ENCODE measurements around the gene HES3. TPM values are rescaled to one million over a fixed set of nuclear protein-coding genes. Genes with fewer than 3 reads are reported as not detected.

HES3 gene
- total and polyA plus RNA-seq, 2 donors (not counting 1 experiment from before 2014, with no cell fraction given) = not detected

- peaks cover 14% of the 10 kb centered on the region for H3K27me3 Mint-ChIP-seq
- Histone ChIP-seq H3K9me3 (ENCODE audit: control extremely low read depth in 1 of 3, control insufficient read depth in 2 of 3, insufficient read depth in 1 of 3, low read length in 2 of 3) (no peaks in the 10 kb centered on the region), H3K27me3 (replicated peaks in 1 of 4; ENCODE audit: control extremely low read depth in 1 of 4, control insufficient read depth in 3 of 4, insufficient read depth in 4 of 4, low read length in 3 of 4) (peaks cover 0 to 17% (median 7%) of the 10 kb centered on the region in 4 experiments), H2AFZ (ENCODE audit: insufficient read depth, low read depth, low read length, poor library complexity, severe bottlenecking) (peak overlapping the region; percentile 76), H3K27ac (ENCODE audit: low read length in 2 of 2) (no peak overlapping the region), H3K79me2 (ENCODE audit: control insufficient read depth, insufficient read depth, low read length) (peaks cover 11% of the 10 kb centered on the region), H3K9ac (ENCODE audit: low read length) (peak overlapping the region; percentile 82), H3K4me1 (ENCODE audit: control insufficient read depth in 2 of 2, insufficient read depth in 2 of 2, low read length in 2 of 2) (peaks cover 9 to 15% of the 10 kb centered on the region in 2 donors), H3K4me2 (replicated peaks; ENCODE audit: low read depth, low read length, poor library complexity, severe bottlenecking) (peak overlapping the region; percentile 96), H3K4me3 (ENCODE audit: control extremely low read depth in 1 of 5, extremely low read depth in 1 of 5, insufficient read depth in 1 of 5, low read depth in 2 of 5, low read length in 4 of 5) (peak overlapping the region in 4 of 5 experiments; percentile 47 to 84 (median 65)), H4K20me1 (ENCODE audit: control insufficient read depth, insufficient read depth, low read length, poor library complexity, severe bottlenecking) (no peaks in the 10 kb centered on the region), H3K36me3 (replicated peaks in 1 of 2; ENCODE audit: control extremely low read depth in 1 of 2, control insufficient read depth in 1 of 2, extremely low read depth in 1 of 2, insufficient read depth in 2 of 2, low read length in 1 of 2) (peaks cover 5 to 21% of the 10 kb centered on the region in 2 experiments)
- ATAC-seq (ENCODE audit: low read depth) = no peak
- H3K27ac Mint-ChIP-seq = peak overlapping the region; percentile 71
- ChIA-PET POLR2A (interaction anchor here (0.6 to 0.9 kb wide), 3 partner anchors 26 to 550 kb away, joined by 3 to 4 read pairs (median 3); partner anchors contain the start of gene CAMTA1), CTCF (interaction anchor here (0.9 to 1.3 kb wide), 4 partner anchors 9 to 35 kb away, joined by 3 to 6 read pairs (median 3); partner anchors contain the start of gene RPL22)
- peak overlapping the region; percentile 89 for H3K4me3 Mint-ChIP-seq
- H3K9me3 Mint-ChIP-seq (ENCODE audit: insufficient read depth) = no peaks in the 10 kb centered on the region
- no peak for TF ChIP-seq EZH2 (IDR thresholded peaks at IDR 0.05; ENCODE audit: borderline replicate concordance, insufficient read depth, low read depth, low read length, poor library complexity, severe bottlenecking)
- no peak for DNase-seq
- 1% methylated on average over 29 of the region's 30 CpGs for WGBS (ENCODE audit: insufficient coverage)
- peaks cover 10% of the 10 kb centered on the region for H3K4me1 Mint-ChIP-seq
- intact Hi-C loops (cut with micrococcal nuclease) = loop anchor here (1.0 to 5.0 kb wide), 2 partner anchors 36 to 467 kb away; partner anchors contain the start of genes DNAJC11 and RPL22
Observed at GRCh38 chr1:6235296-6235677, 8.7 kb upstream of the HES3 start.

- Histone ChIP-seq H2AFZ (ENCODE audit: insufficient read depth, low read depth, low read length, poor library complexity, severe bottlenecking) (no peak overlapping the region), H3K79me2 (ENCODE audit: control insufficient read depth, insufficient read depth, low read length) (peaks cover 11% of the 10 kb centered on the region), H3K36me3 (replicated peaks in 1 of 2; ENCODE audit: control extremely low read depth in 1 of 2, control insufficient read depth in 1 of 2, extremely low read depth in 1 of 2, insufficient read depth in 2 of 2, low read length in 1 of 2) (peaks cover 3 to 10% of the 10 kb centered on the region in 2 experiments), H3K27me3 (replicated peaks in 1 of 4; ENCODE audit: control extremely low read depth in 1 of 4, control insufficient read depth in 3 of 4, insufficient read depth in 4 of 4, low read length in 3 of 4) (peaks cover 0 to 35% (median 19%) of the 10 kb centered on the region in 4 experiments), H3K4me2 (replicated peaks; ENCODE audit: low read depth, low read length, poor library complexity, severe bottlenecking) (no peak overlapping the region), H3K27ac (ENCODE audit: low read length in 2 of 2) (no peak overlapping the region), H3K4me1 (ENCODE audit: control insufficient read depth in 2 of 2, insufficient read depth in 2 of 2, low read length in 2 of 2) (peaks cover 22 to 25% of the 10 kb centered on the region in 2 donors), H3K4me3 (ENCODE audit: control extremely low read depth in 1 of 5, extremely low read depth in 1 of 5, insufficient read depth in 1 of 5, low read depth in 2 of 5, low read length in 4 of 5) (no peak overlapping the region), H3K9ac (ENCODE audit: low read length) (no peak overlapping the region), H3K9me3 (ENCODE audit: control extremely low read depth in 1 of 3, control insufficient read depth in 2 of 3, insufficient read depth in 1 of 3, low read length in 2 of 3) (peaks cover 0 to 4% (median 0%) of the 10 kb centered on the region in 3 donors), H4K20me1 (ENCODE audit: control insufficient read depth, insufficient read depth, low read length, poor library complexity, severe bottlenecking) (no peaks in the 10 kb centered on the region)
- TF ChIP-seq EZH2 (IDR thresholded peaks at IDR 0.05; ENCODE audit: borderline replicate concordance, insufficient read depth, low read depth, low read length, poor library complexity, severe bottlenecking) = no peak
- TF ChIP-seq CTCF (IDR thresholded peaks at IDR 0.05) = no peak
- ATAC-seq (ENCODE audit: low read depth) (no peak), DNase-seq (no peak)
- intact Hi-C loops (cut with micrococcal nuclease) = loop anchor here (5.0 kb wide), 1 partner anchor 465 kb away; the partner anchor contains the start of gene DNAJC11
- H3K27me3 Mint-ChIP-seq = peaks cover 23% of the 10 kb centered on the region
- H3K4me1 Mint-ChIP-seq = peaks cover 17% of the 10 kb centered on the region
- ChIA-PET CTCF (interaction anchor here (1.3 to 3.5 kb wide), 2 partner anchors 8 to 10 kb away, joined by 5 to 22 read pairs; no protein-coding TSS in a partner anchor), POLR2A (no interaction called here)
- 100% methylated on average over 2 of the region's 4 CpGs for WGBS (ENCODE audit: insufficient coverage)
- peak overlapping the region; percentile 45 for H3K4me3 Mint-ChIP-seq
- H3K27ac Mint-ChIP-seq = no peak overlapping the region
- no peaks in the 10 kb centered on the region for H3K9me3 Mint-ChIP-seq (ENCODE audit: insufficient read depth)
Observed at GRCh38 chr1:6237093-6237492, 6.9 kb upstream of the HES3 start.
